WTC11 (cell line): Measurements from ENCODE around the gene ROMO1. TPM values are rescaled to one million over a fixed set of nuclear protein-coding genes. Genes with fewer than 3 reads are reported as not detected.

Experiments used
- ATAC-seq: fragments of 200-7000 bp; cut with Tn5 transposase; 2 replicates; pipeline ENCODE4 v1.10.0; 2021; ENCODE audit warnings: mild to moderate bottlenecking, moderate library complexity
- CTCF ChIA-PET: fragments of 300-600 bp; sonication (Branson Sonifier 250); formaldehyde crosslinking; loops from one replicate; lab custom pipeline; 2021; ENCODE audit warnings: antibody characterized with exemption; lab: Charles Lee
- POLR2A ChIA-PET: fragments of 350-600 bp; sonication (Branson Sonifier 250); formaldehyde crosslinking; loops from one replicate; lab custom pipeline; 2021; ENCODE audit warnings: antibody characterized with exemption; lab: Charles Lee
- DNase-seq: peaks from one replicate; pipeline ENCODE4 v3.0.0; 2021; ENCODE audit warnings: low spot score
- H3K27ac Mint-ChIP-seq: 2 replicates; pipeline ENCODE4 v1.8.0; 2021; ENCODE audit warnings: mixed read lengths
- H3K27me3 Mint-ChIP-seq: 2 replicates; pipeline ENCODE4 v1.8.0; 2021; ENCODE audit warnings: low read depth, mild to moderate bottlenecking, moderate library complexity, mixed read lengths
- H3K36me3 Mint-ChIP-seq: 2 replicates; pipeline ENCODE4 v1.8.0; 2021; ENCODE audit warnings: mixed read lengths
- H3K4me1 Mint-ChIP-seq: 2 replicates; pipeline ENCODE4 v1.8.0; 2022; ENCODE audit warnings: mixed read lengths
- H3K4me3 Mint-ChIP-seq: 2 replicates; pipeline ENCODE4 v1.8.0; 2021; ENCODE audit warnings: mild to moderate bottlenecking, moderate library complexity, mixed read lengths
- H3K9me3 Mint-ChIP-seq: 2 replicates; pipeline ENCODE4 v1.8.0; 2021; ENCODE audit warnings: mixed read lengths
- AFF4 ChIP-seq: sonication (generic); formaldehyde crosslinking; IDR thresholded peaks from 2 replicates; pipeline ENCODE4 v1.8.1; 2023; ENCODE audit warnings: mild to moderate bottlenecking, missing genetic modification reagents, borderline replicate concordance
- AR ChIP-seq: fragments of 250-450 bp; sonication (Bioruptor Pico); IDR thresholded peaks from 2 replicates; pipeline ENCODE4 v1.9.0; 2021; ENCODE audit warnings: mild to moderate bottlenecking
- CREB1 ChIP-seq: sonication (generic); formaldehyde crosslinking; IDR thresholded peaks from 2 replicates; pipeline ENCODE4 v1.8.0; 2023; ENCODE audit warnings: mild to moderate bottlenecking, missing genetic modification reagents
- ETV6 ChIP-seq: sonication (generic); formaldehyde crosslinking; IDR thresholded peaks from 2 replicates; pipeline ENCODE4 v1.8.1; 2022; ENCODE audit warnings: mild to moderate bottlenecking, missing genetic modification reagents
- FOXJ3 ChIP-seq: sonication (generic); formaldehyde crosslinking; IDR thresholded peaks from 2 replicates; pipeline ENCODE4 v1.9.0; 2021; ENCODE audit warnings: missing genetic modification reagents, mild to moderate bottlenecking, borderline replicate concordance
- HMGXB4 ChIP-seq: sonication (generic); formaldehyde crosslinking; IDR thresholded peaks from 2 replicates; pipeline ENCODE4 v1.8.1; 2023; ENCODE audit warnings: mild to moderate bottlenecking, moderate library complexity, missing genetic modification reagents
- IRF1 ChIP-seq: sonication (generic); formaldehyde crosslinking; IDR thresholded peaks from 2 replicates; pipeline ENCODE4 v1.8.0; 2023; ENCODE audit warnings: missing genetic modification reagents
- MLX ChIP-seq: sonication (generic); formaldehyde crosslinking; IDR thresholded peaks from 2 replicates; pipeline ENCODE4 v1.8.1; 2023; ENCODE audit warnings: mild to moderate bottlenecking, missing genetic modification reagents, moderate library complexity
- NFATC4 ChIP-seq: fragments of 250-450 bp; sonication (Bioruptor Pico); IDR thresholded peaks from 2 replicates; pipeline ENCODE4 v1.9.0; 2021; ENCODE audit warnings: mild to moderate bottlenecking
- NR2C2 ChIP-seq: sonication (generic); formaldehyde crosslinking; IDR thresholded peaks from 2 replicates; pipeline ENCODE4 v1.8.0; 2022; ENCODE audit warnings: mild to moderate bottlenecking, missing genetic modification reagents
- PREB ChIP-seq: sonication (generic); formaldehyde crosslinking; IDR thresholded peaks from 2 replicates; pipeline ENCODE4 v1.8.1; 2022; ENCODE audit warnings: mild to moderate bottlenecking, missing genetic modification reagents, moderate library complexity, borderline replicate concordance
- SMAD3 ChIP-seq: sonication (generic); formaldehyde crosslinking; IDR thresholded peaks from 2 replicates; pipeline ENCODE4 v1.8.0; 2022; ENCODE audit warnings: missing genetic modification reagents, mild to moderate bottlenecking, borderline replicate concordance
- ZMAT4 ChIP-seq: fragments of 250-450 bp; sonication (Bioruptor Pico); IDR thresholded peaks from 2 replicates; pipeline ENCODE4 v1.9.0; 2021; ENCODE audit warnings: mild to moderate bottlenecking
- ZNF232 ChIP-seq: sonication (generic); formaldehyde crosslinking; IDR thresholded peaks from 2 replicates; pipeline ENCODE4 v1.8.0; 2022; ENCODE audit warnings: mild to moderate bottlenecking, missing genetic modification reagents
- ZNF416 ChIP-seq: fragments of 250-450 bp; sonication (Bioruptor Pico); IDR thresholded peaks from 2 replicates; pipeline ENCODE4 v1.9.0; 2021; ENCODE audit warnings: mild to moderate bottlenecking, inconsistent platforms
- ZNF532 ChIP-seq: fragments of 250-450 bp; sonication (Bioruptor Pico); IDR thresholded peaks from 2 replicates; pipeline ENCODE4 v1.9.0; 2021; ENCODE audit warnings: mild to moderate bottlenecking, borderline replicate concordance
- total RNA-seq: library from RNA; stranded (reverse); gene quantifications from 3 replicates; pipeline ENCODE4 v1.2.3, GENCODE V29; 2021

Gene ROMO1
- total RNA-seq, 1 experiment from 2014 or later, result 213 TPM

GRCh38 chr20:35662551-35662950 lies 36.7 kb upstream of the ROMO1 start:
- DNase-seq, result no peak
- TF ChIP-seq NR2C2 (CRISPR knock-in tag) (no peak), ZMAT4 (CRISPR knock-in tag) (no peak), NFATC4 (no peak), AFF4 (CRISPR knock-in tag) (no peak), FOXJ3 (CRISPR knock-in tag) (no peak), ZNF532 (CRISPR knock-in tag) (no peak), SMAD3 (CRISPR knock-in tag) (no peak), HMGXB4 (CRISPR knock-in tag) (no peak)
- no peaks in the 10 kb centered on the region for H3K36me3 Mint-ChIP-seq
- ChIA-PET CTCF (no interaction called here), POLR2A (no interaction called here)
- peaks cover 48% of the 10 kb centered on the region for H3K4me1 Mint-ChIP-seq
- peak overlapping the region; percentile 32; the same call in 1 of the 2 replicates for H3K27ac Mint-ChIP-seq
- no peak for ATAC-seq
- no peaks in the 10 kb centered on the region for H3K27me3 Mint-ChIP-seq
- no peaks in the 10 kb centered on the region for H3K9me3 Mint-ChIP-seq
- H3K4me3 Mint-ChIP-seq, result peak overlapping the region; percentile 96

- peaks cover 5% of the 10 kb centered on the region for H3K36me3 Mint-ChIP-seq
- peaks cover 47% of the 10 kb centered on the region for H3K4me1 Mint-ChIP-seq
- H3K4me3 Mint-ChIP-seq, result peak overlapping the region; percentile 96
- H3K9me3 Mint-ChIP-seq, result no peaks in the 10 kb centered on the region
- DNase-seq (peak; percentile 45), ATAC-seq (peak; percentile 40)
- H3K27me3 Mint-ChIP-seq, result no peaks in the 10 kb centered on the region
- H3K27ac Mint-ChIP-seq, result peak overlapping the region; percentile 100
- ChIA-PET POLR2A (interaction anchor here (0.5 to 1.4 kb wide), 7 partner anchors 30 to 122 kb away, joined by 3 to 16 read pairs (median 4); partner anchors contain the start of genes ERGIC3, RBM39 and SPAG4), CTCF (interaction anchor here (0.5 to 1.4 kb wide), 6 partner anchors 43 to 370 kb away, joined by 3 to 12 read pairs (median 4); partner anchors contain the start of gene SCAND1)
- no peak for TF ChIP-seq ZNF232 (CRISPR knock-in tag)
- TF ChIP-seq MLX (CRISPR knock-in tag), result no peak
- TF ChIP-seq ETV6 (CRISPR knock-in tag), result 0 out of 2 replicates have a peak, but pooled peaks have one; percentile 14
- no peak; the same call in 1 of the 2 replicates for TF ChIP-seq PREB (CRISPR knock-in tag)
- no peak for TF ChIP-seq FOXJ3 (CRISPR knock-in tag)
- TF ChIP-seq AR (CRISPR knock-in tag), result peak; percentile 23
- TF ChIP-seq CREB1 (CRISPR knock-in tag), result no peak
- no peak for TF ChIP-seq ZNF416 (CRISPR knock-in tag)
- no peak for TF ChIP-seq IRF1 (CRISPR knock-in tag)
Observed at GRCh38 chr20:35663516-35664465, 35.4 kb upstream of the ROMO1 start.
